Measurements from ENCODE around the gene RBM15B.

The RBM15B gene

GRCh38 chr3:51391566-51392354 is 675 bp downstream of the RBM15B start:
- DNase-seq (ENCODE audit: low read depth in 1 of 2, low spot score in 1 of 2), result peak in 1 of 2 donors; percentile 33

DNA sequence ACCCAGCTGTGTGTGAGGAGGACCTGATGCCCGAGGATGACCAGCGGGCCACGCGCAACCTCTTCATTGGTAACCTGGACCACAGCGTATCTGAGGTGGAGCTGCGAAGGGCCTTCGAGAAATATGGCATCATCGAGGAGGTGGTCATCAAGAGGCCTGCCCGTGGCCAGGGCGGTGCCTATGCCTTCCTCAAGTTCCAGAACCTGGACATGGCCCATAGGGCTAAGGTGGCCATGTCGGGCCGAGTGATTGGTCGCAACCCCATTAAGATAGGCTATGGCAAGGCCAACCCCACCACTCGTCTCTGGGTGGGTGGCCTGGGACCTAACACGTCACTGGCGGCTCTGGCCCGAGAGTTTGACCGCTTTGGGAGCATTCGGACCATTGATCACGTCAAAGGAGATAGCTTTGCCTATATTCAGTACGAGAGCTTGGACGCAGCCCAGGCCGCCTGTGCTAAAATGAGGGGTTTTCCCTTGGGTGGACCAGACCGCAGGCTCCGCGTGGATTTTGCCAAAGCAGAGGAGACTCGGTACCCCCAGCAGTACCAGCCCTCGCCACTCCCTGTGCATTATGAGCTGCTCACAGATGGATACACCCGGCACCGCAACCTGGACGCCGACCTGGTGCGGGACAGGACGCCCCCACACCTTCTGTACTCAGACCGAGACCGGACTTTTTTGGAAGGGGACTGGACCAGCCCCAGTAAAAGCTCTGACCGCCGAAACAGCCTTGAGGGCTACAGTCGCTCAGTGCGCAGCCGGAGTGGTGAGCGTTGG is 1.5 kb downstream of the RBM15B start:
- DNase-seq (ENCODE audit: low read depth in 1 of 2, low spot score in 1 of 2), result no peak

- no peak for DNase-seq (ENCODE audit: low read depth in 1 of 2, low spot score in 1 of 2)
These were observed 2.0 kb downstream of the RBM15B start for GRCh38 chr3:51393134-51393495.

DNA sequence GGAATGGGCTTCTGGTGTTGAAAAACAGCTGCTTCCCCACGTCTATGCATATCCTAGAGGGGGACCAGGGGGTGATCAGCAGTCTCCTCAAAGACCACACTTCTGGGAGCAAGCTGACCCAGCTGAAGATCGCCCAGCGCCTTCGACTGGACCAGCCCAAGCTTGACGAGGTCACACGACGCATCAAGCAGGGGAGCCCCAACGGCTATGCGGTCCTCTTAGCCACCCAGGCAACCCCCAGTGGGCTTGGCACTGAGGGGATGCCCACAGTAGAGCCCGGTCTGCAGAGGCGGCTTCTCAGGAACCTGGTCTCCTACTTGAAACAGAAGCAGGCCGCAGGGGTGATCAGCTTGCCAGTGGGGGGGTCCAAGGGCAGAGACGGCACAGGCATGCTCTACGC is 2.5 kb downstream of the RBM15B start:
- no peak for DNase-seq (ENCODE audit: low read depth in 1 of 2, low spot score in 1 of 2)

DNA sequence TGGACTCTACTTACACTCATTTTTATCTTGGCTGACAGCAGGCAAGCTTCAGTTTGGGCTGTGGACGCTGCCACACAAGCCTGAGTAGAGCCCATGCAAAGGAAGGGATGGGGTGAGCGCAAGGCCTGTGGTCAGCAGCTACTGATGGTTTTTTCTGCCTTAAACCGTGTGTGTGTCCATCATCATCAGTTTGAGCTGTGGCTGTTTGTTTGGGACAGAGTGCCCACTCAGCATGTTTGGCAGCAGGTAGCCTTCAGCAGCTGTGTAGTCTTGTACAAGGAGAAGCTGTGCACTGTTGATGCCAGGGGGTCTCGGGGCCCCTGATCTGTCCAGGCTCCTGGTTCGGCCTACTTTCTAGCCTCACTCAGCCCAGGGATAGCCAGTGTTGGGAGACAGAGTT is 3.5 kb downstream of the RBM15B start:
- no peak for DNase-seq (ENCODE audit: low read depth in 1 of 2, low spot score in 1 of 2)

DNA sequence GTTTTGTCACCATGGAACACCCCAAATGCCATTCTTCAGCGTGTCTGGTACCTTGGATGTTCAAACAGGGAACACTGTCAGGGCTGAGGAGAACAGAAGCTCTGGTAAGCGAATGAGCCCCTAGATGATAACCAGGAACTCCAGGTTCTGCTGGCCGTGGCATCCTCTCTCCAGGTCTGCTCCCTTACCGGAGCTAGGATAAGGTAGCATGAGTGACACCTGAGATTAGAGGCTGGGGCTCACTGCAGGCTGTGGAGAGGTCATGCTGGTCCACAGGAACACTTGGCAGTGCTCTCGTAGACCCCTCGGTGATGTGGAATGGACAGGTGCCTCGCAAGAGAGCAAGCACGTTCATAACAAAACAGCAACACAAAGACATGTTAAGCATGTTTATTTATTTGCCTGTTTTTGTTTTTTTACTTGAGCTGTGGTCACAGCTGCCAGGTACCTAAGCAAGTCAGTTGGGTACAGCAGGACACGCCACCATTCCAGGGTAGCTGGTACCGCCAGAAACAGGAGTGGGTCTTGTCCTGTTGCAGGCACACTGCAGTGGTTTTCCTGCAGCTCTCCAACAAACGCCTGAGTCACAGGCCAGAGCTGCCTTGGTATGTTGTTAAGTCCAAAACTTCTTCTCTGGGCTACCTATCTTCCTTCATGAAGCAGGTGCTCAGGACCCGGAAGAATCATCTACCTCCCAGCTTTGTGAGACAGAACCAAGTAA is 4.6 kb downstream of the RBM15B start:
- no peak for DNase-seq (ENCODE audit: low read depth in 1 of 2, low spot score in 1 of 2)

- DNase-seq (ENCODE audit: low read depth in 1 of 2, low spot score in 1 of 2), result no peak
These were observed 5.3 kb downstream of the RBM15B start for GRCh38 chr3:51396401-51396800.

DNA sequence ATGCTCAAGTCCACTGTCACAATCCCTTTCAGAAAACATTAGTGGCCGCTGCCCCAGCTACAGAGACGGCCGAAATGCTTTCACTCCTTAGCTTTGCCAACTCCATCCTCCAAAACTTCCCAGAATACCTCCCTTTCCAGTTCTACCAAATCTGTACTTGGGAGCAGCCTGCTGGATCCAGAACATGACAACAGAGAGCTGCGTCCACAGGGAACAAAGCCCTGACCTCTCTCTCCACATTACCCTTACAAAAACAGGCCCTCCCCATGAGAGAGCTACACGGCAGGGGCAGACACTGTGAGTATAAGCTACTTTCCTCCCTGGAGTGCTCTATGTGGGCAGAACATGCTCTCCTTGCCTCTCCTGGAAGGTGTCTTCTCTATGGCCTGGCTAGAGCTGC is 6.3 kb downstream of the RBM15B start:
- no peak for DNase-seq (ENCODE audit: low read depth in 1 of 2, low spot score in 1 of 2)

GRCh38 chr3:51398595-51399310 is 7.7 kb downstream of the RBM15B start:
- no peak for DNase-seq (ENCODE audit: low read depth in 1 of 2, low spot score in 1 of 2)

- DNase-seq (ENCODE audit: low read depth in 1 of 2, low spot score in 1 of 2), result no peak
These were observed 9.1 kb downstream of the RBM15B start for GRCh38 chr3:51400166-51400565.

GRCh38 chr3:51401735-51402134 is 10.7 kb downstream of the RBM15B start:
- DNase-seq (ENCODE audit: low read depth in 1 of 2, low spot score in 1 of 2), result no peak

GRCh38 chr3:51403675-51404074 is 12.6 kb downstream of the RBM15B start:
- DNase-seq (ENCODE audit: low read depth in 1 of 2, low spot score in 1 of 2), result no peak

DNA sequence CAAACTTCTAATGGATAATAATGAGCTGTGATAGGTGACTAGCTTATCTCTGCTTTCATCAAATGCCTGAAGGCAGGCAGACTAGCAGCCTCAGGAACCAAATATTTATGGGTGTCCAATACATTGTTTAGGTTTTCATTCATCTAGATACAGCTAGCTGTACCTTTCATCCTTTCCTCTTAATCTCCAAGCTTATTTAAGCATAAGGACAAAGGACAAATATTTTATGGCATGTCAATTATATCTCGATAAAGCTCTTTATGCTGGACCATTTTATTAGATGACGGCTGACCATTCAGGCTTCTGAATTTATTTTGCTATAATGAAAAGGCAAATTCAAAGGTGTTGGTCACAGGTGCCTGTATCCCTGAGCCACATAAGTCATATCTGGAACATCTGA is 16.9 kb downstream of the RBM15B start:
- no peak for DNase-seq (ENCODE audit: low read depth in 1 of 2, low spot score in 1 of 2)

DNA sequence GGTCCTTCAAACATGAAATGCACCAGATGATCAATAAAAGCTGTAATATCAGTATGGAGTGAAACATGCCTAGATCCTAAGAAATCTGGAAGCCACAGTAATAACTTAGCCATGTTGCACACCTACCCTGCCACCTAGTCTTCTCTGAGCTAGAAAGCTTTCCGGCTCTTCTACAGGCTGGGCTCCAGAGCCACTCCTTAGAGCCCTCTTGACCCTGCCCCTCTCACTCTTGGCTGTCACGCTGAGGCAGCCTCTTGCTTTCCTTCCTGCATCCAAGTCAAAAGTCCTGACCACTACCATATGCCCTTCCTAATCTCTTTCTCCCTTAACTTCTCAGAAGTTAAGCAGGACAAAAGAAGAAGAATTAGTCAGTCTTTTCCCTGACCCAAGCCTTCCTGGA is 17.7 kb downstream of the RBM15B start:
- DNase-seq (ENCODE audit: low read depth in 1 of 2, low spot score in 1 of 2), result no peak

DNA sequence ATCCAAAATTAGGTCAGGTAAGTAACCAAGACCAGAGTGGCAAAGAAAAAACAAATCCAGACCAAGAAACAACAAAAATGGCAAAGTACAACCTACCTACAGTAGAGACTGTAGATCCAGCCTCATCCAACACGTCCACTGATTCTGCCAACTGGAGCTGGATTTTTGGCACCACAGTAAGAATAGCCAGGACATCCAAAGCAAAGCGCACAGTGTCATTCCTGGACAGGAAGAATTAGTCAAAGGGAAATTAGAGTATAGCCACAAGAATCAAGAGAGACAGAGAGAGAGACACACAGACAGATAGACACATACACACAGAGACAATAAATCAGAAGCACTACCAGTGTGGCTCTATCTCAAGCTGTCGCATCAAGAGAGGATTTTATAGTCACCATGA is 31.1 kb downstream of the RBM15B start:
- DNase-seq (ENCODE audit: low read depth in 1 of 2, low spot score in 1 of 2), result no peak

DNA sequence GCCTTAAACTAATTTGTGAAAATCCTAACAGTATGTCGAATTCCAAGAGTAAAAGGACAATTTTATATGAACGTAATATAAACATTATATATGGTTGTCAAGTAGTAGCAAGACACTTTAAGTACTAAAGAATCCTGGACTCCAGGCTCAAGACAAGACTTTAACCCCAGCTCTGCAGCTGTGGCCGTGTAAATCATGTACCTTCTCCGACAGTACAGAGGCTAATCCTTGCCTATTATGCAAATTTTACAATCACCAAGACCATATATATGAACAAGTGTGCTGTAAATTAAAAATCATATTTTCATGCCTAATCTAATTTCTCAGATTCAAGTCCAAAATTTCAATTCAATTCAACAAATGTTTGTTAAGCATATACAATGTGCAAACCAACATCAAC is 35.8 kb downstream of the RBM15B start:
- no peak for DNase-seq (ENCODE audit: low read depth in 1 of 2, low spot score in 1 of 2)

GRCh38 chr3:51429138-51429537 is 38.1 kb downstream of the RBM15B start:
- DNase-seq (ENCODE audit: low read depth in 1 of 2, low spot score in 1 of 2), result no peak

DNA sequence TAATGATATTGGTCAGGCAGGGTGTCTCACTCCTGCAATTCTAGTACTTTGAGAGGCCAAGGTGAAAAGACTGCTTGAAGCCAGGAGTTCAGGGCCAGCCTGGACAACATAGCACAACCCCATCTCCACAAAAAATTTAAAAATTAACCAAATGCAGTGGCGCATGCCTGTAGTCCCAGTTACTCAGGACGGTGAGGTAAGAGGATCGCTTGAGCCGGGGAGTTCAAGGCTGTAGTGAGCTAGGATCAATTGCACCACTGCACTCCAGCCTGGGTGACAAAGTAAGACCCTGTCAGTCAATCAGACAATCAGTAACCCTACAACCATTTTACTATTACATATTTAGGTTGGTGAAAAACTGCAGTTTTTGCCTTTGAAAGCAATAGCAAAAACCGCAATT is 43.0 kb downstream of the RBM15B start:
- DNase-seq (ENCODE audit: low read depth in 1 of 2, low spot score in 1 of 2), result no peak

GRCh38 chr3:51434746-51435327 is 43.8 kb downstream of the RBM15B start:
- DNase-seq (ENCODE audit: low read depth in 1 of 2, low spot score in 1 of 2), result peak in 1 of 2 donors; percentile 33

DNA sequence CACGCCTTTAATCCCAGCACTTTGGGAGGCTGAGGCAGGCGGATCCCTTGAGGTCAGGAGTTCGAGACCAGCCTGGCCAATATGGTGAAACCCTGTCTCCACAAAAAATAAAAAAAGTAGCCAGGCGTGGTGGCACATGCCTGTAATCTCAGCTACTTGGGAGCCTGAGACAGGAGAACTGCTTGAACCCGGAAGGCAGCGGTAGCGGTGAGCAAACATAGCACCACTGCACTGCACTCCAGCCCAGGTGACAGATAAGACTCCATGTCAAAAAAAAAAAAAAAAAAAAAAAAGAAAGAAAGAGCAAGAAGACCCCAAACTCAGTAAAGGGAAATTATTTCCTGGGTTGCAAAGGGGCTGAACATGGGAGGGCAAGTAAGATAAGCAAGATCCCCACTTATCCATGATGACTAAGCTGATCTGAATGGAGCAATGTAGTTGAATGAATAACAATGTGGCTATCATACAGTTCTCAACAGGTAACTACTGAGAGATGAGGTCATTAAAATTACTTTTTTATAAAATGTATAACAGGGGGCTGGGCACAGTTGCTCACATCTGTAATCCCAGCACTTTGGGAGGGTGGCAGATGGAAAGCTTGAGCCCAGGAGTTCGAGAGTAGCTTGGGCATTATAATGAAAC is 46.0 kb downstream of the RBM15B start:
- no peak for DNase-seq (ENCODE audit: low read depth in 1 of 2, low spot score in 1 of 2)
